Prostate gland (tissue), 2 donors: ENCODE results near the gene FNDC5.

ENCODE experiments used
- CTCF ChIP-seq, 4 experiments: fragments of 200-600 bp in 2 of 4; fragments of 450-650 bp in 2 of 4; sonication (generic) in 2 of 4; IDR thresholded peaks; 1 replicate in 3 of 4; 2 replicates in 1 of 4; pipeline ENCODE4 v1.5.1; 2016 to 2019; ENCODE audit warnings: antibody characterized with exemption in 4 of 4, mild to moderate bottlenecking in 2 of 4, moderate library complexity in 2 of 4
- POLR2A ChIP-seq: fragments of 450-650 bp; IDR thresholded peaks from one replicate; pipeline ENCODE4 v1.6.1; 2016; ENCODE audit warnings: antibody characterized with exemption, mild to moderate bottlenecking
- POLR2AphosphoS5 ChIP-seq: sonication (generic); formaldehyde crosslinking; IDR thresholded peaks from one replicate; pipeline ENCODE4 v1.6.1; 2017; ENCODE audit warnings: antibody characterized with exemption

- TF ChIP-seq CTCF (IDR thresholded peaks at IDR 0.05) (no peak), POLR2A (no peak), POLR2AphosphoS5 (no peak)
These were observed 42.4 kb downstream of the FNDC5 start for GRCh38 chr1:32828341-32828740.
